GM19468 (cell line): ENCODE measurements around the gene DERA.
"Not testable (repeated sequence)": the region's sequence is repeated elsewhere in the genome, so short reads cannot be mapped to it uniquely, and the experiment has no call there.

ENCODE experiments used
- ATAC-seq: cut with Tn5 transposase; IDR thresholded peaks from one replicate; pipeline ENCODE4 v1.9.1; 2021; ENCODE audit warnings: mild to moderate bottlenecking, moderate library complexity, moderate number of reproducible peaks; ENCODE audit not compliant: unreplicated experiment; ENCODE audit errors: extremely low read depth

The DERA gene

DNA sequence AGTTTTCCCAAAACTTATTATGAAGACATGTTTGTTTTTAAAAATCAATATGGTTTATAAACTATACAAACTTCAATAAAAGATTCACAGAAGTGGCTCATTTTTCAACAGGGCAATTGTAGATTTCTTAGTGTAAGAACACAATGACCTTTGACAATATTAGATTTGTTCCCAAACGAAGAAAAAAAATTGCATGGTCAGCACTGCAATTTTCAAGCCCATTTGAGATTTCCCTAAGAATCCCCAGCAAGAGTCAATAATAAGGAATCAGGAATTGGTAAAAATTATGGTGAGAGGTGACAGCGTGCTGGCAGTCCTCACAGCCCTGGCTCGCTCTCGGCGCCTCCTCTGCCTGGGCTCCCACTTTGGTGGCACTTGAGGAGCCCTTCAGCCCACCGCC lies 145.8 kb downstream of the DERA start:
- no peak for ATAC-seq

DNA sequence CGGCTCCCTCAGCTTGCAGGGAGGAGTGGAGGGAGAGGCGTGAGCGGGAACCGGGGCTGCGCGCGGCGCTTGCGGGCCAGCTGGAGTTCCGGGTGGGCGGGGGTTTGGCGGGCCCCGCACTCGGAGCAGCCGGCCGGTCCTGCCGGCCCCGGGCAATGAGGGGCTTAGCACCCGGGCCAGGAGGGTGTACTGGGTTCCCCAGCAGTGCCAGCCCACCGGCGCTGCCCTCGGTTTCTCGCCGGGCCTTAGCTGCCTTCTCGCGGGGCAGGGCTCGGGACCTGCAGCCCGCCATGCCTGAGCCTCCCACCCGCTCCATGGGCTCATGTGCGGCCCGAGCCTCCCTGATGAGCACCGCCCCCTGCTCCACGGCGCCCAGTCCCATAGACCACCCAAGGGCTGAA lies 146.2 kb downstream of the DERA start:
- not testable (repeated sequence) for ATAC-seq

DNA sequence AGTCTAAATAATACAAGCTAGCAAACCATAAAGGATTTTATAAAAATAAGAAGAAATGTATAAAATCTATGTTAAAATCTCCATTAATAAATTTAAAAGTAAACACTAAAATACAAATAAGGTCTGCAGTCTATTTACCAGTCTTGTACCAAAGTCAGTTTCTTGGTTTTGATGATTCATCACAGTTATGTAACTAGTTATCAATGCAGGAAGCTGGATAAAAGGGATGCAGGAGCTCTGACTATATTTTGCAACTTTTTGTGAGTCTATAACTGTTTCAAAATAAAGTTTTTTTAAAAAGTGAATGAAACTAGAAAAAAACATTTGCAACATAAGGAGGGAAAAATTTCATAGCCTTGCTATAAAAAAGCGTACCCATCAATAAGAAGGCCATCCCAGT lies 151.5 kb downstream of the DERA start:
- no peak for ATAC-seq

DNA sequence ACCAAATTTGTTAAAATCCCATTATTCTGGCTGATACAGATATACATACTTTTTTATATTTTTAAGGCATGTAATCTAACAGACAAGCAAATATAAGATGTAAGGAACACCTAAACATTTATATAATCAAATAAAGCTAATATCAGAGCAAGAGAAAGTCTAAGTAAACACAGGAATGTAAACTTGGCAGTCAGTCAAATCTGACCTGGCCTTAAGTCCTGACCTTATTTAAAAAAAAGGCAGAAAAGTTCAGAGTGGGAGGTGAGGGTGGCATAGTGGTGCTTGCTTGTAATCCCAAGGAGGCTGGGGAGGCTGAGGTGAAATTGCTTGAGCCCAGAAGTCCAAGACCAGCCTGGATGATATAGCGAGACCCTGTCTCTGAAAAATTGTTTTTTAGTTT lies 152.6 kb downstream of the DERA start:
- ATAC-seq = no peak

DNA sequence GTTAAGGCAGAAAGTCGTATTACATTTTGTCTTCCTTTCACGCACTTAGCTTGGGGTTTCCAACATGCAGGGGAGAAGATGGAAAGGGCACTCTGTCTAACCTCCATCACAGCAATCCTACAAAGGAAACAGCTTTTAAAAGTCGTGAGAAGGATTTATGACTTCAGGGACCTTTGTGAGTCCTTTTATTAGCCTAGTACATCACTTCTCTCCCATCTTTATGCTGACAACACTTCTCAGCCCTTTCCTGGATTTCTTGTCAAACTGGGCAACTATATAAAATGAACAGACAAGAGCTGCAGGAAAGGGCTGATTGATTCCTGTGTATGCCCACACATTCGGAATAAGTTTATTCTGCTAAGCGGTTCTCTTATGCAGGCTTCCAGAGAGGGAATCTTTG lies 159.0 kb downstream of the DERA start:
- no peak for ATAC-seq

DNA sequence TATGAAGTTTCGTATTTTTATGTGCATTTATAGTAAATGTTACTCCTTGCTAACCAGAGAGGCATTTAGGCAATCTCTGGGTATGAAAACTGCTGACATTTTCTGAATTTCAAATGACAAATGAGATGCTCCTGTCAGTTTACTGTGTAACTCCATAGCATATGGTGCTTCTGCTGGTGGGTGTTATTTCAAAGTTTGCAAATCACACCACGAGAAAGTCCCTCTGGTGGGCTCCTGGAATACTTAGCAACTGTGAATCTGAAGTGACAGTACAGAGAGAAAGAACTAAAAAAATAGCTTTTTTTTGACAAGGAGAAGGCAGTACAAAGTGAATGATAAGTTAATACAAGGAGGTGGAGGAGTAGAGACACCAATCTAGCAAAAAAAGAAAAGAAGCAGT lies 161.5 kb downstream of the DERA start:
- ATAC-seq = no peak

DNA sequence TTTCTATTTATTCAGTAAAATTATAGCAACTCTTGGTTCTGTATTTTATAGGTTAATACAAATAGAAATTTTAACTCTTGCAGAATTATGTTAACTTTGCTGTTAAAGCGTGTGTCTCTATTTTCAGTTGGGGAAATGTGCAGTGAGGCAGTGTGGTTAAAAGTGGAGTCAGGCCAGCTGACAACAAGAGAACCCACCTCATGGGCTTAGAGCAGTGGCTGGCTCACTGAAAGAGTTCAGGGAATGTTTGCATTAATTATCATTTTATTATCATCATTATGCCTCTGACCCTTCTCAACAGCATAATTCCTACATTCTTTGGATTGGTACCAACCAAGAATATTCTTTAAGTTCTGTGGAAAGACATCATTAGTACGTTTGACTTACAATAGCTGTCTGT lies 163.8 kb downstream of the DERA start:
- no peak for ATAC-seq

DNA sequence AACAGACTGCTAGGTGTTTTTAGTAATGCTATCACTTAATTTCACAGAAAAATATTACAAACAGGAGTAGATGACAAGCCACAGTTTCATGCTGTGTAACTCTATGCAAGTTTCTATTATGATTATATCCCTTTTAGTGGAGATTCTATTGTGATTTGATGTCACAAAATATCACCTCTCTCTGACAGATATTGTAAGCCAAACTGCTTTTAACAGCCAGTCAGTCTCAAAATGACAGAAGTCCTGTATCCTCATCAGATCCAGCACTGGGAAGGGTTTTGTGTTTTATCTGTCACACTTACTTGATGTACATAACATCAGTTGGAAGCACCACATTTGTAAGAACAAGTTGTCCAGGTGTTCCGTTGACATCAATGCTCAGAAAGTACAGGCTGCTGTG lies 164.8 kb downstream of the DERA start:
- no peak for ATAC-seq

DNA sequence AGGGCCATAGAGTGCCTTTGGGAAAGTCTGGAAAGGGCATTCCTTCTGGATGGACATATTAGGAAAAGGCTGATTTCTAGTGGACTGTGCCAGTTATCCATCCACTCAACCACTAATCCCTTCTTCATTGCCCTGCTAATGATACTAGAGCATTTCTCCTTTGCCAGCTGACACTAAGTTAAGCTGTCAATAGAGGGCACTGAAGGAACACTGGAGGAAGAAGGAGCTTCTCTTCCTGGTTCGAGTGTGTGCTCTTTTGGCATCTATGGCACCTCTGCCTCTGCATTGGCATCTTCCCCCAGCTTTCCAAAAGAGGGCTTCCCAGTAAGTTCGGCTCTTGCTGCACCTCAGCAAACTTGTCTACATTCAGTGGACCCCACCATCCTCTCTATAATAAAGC lies 165.4 kb downstream of the DERA start:
- ATAC-seq = no peak

DNA sequence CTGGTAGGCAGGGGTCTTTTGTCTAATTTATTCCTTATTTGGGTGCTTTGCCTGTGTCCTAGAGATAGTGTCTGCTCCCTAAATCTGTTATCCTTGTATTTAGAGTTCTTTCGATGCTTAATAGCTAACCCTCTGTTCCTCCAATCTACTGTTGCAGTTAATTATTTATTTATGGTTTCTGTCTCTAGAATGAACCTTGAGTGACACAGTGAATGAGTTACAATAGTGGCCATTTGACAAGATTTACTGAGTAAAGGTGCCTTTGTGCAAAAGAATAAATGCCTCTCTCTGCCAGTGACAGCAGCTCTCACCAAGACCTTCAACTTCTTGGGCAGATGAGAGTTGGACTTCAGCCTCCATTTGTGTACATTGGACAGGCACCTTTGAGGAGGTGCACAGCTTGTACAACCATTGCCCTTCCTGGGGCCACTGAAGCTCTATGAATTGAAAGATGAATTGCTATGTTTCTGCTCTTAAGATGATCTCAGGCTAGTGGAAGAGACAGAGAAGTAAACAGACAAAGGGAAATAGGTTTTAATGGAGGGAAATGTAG lies 165.9 kb downstream of the DERA start:
- ATAC-seq = no peak

DNA sequence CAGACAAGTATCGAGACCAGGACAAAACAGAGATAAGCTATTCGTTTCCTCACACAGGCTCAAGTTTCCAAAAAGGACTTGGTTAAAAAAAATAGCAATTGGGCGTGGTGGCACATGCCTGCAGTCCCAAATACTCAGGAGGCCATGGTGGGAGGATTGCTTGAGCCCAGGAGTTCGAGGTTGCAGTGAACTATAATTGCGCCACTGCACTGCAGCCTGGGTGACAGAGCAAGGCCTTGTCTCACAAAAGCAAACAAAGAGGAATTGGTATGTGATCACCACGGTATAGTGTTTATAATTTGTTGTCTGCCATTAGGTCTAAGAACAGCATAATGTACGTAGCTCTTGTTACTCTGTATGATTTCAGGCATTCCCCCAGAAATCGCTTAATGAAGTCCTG lies 175.3 kb downstream of the DERA start:
- ATAC-seq = no peak

DNA sequence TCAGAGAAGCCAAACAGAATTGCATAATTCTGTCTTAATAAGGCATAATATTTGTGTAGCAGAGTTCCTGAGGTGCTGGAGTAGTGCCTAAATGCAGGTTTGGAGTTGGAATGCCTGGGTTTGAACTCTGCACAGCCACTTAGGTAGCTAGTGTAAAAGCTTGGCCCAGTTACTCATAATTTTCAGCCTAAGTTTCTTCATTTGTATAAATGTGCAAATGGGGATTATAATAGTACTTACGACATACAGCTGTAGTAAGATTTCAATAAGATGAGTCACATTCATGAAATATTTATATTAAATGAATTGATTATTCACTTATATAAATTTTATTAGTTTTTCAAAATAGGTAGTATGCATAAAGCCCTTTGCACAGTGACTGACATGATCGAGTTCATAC lies 175.8 kb downstream of the DERA start:
- no peak for ATAC-seq
